ENCODE results near the gene SPRR3. TPM values are rescaled to one million over a fixed set of nuclear protein-coding genes. Genes with fewer than 3 reads are reported as not detected.

The SPRR3 gene

Small RNA genes lying within 50 kb of the gene (small RNA-seq; reads per million reads assigned to genes)
- gene AL356867.1 (ENCODE audit: low read depth), result not detected
- gene RF00322 (ENCODE audit: low read depth), result not detected
- not detected for gene SPRR1A (ENCODE audit: low read depth)

Measured in mesenchymal stem cell (in vitro differentiated cells and primary cell).